HG03159 (cell line): Measurements from ENCODE around the gene SCAF1.

Experiments used
- ATAC-seq: cut with Tn5 transposase; IDR thresholded peaks from one replicate; pipeline ENCODE4 v1.9.1; 2021; ENCODE audit warnings: mild to moderate bottlenecking, moderate library complexity; ENCODE audit not compliant: unreplicated experiment

The SCAF1 gene

DNA sequence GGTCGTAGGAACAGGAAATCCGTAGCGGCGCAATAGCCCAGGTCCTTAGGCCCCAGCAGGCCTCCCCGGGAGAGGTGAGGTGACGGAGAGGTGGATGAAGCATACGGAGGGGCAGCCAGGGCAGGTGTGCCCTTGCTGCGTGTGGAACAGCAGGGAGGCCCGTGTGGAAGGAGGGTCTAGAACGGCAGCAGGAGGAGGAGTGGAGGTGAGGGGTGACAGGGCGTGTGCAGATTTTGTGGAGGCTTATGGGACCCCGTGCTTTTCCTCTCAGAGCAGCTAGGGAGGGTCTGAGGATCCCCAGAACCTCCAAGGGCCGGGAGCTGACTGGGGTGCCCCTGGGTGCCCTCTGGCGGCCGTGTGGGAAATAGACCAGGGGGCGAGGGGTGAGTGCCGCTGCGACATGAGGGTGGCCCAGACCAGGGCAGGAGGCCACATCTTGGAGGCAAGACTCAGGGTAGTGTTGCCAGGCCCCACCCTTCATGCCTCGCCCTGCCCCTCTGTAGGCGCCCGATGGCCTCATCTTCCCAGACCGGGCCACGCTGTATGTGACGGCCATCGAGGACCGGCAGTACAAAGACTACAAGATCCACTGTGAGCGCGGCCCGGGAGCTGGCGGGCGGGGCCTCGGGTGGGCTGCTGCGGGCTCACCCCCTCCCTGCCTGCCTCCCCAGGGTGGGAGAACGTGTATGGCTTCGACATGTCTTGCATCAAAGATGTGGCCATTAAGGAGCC lies 42.4 kb downstream of the SCAF1 start:
- no peak for ATAC-seq

DNA sequence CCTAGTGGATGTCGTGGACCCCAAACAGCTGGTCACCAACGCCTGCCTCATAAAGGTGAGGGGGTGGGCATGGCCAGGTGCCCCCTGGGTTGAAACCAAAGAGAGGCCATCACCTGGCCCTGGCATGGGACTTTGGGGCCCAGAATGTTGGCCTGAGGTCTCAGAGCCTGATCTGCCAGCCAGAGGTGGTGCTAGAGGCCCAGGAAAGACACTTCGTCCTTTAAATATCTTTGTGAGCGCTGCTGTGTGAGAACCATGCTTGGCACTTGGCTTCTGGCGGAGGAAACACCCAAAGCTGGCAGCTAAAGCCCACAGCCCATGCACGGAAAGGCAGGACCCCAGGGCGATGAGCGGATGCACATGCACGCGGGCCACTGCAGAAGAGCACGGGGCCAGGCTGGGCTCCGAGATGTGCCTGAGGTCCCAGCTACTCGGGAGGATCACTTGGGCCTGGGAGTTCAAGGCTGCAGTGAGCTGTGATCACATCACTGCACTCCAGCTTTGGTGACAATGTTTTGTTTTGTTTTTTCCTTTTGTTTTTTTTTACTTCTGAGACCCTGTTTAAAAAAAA lies 43.1 kb downstream of the SCAF1 start:
- no peak for ATAC-seq

DNA sequence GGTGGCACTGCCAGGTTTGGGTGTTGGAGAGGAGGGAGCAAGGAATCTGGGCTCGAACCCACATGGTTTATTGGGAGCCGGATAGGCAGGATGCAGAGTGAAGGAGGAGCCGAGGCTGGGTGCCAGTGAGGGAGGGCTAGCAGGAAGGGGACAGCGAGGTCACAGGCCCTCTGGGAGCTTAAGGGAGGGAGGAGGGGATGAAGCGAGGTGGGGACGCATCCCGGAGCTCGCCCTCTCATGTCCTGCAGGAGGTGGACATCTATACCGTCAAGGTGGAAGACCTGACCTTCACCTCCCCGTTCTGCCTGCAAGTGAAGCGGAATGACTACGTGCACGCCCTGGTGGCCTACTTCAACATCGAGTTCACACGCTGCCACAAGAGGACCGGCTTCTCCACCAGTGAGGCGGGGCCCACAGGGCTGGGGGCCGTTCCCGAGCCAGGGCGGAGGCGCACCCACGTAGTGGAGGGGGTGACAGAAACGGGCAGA lies 43.9 kb downstream of the SCAF1 start:
- ATAC-seq, result no peak

DNA sequence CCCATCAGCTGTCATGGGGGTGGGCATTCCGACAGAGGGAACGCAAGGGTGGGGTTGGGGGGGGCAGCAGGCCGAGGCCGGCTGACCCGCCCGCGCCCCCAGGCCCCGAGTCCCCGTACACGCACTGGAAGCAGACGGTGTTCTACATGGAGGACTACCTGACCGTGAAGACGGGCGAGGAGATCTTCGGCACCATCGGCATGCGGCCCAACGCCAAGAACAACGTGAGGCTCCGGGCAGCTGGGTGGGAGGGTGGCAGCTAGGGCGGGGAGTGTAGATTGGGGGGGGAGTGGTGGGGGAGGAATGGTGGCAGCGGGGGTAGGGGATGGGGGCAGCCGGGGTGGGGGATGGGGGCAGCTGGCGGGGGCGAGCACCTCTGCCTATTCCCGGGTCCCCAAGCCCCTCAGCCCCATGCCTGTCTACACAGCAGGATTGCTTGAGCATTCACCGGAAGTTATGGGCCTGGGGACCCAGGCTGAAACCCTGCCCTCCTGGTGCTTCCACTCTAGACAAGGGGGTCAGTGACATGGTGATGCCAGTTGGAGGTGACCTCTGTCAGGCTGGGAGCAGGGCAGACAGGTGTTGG lies 44.6 kb downstream of the SCAF1 start:
- no peak for ATAC-seq

DNA sequence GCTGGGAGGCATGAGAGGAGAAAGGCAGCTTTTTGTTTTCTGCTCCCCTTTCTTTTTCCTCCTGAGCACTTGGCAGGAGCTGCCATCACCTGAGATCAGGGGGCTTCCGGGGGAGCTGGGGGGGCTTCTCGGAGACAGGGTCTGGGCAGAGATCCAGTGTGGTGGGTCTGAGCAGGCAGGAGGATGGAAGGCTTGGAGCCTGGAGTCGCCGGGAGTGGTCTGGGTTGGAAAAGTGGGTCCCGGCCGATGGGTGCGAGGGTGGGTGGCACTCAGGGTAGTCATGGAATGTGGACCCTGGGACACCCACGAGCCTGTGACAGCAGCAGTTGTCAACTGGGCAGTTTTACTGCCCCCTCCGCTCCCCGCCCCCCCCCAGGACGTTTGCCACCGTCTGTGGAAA lies 45.1 kb downstream of the SCAF1 start:
- no peak for ATAC-seq

DNA sequence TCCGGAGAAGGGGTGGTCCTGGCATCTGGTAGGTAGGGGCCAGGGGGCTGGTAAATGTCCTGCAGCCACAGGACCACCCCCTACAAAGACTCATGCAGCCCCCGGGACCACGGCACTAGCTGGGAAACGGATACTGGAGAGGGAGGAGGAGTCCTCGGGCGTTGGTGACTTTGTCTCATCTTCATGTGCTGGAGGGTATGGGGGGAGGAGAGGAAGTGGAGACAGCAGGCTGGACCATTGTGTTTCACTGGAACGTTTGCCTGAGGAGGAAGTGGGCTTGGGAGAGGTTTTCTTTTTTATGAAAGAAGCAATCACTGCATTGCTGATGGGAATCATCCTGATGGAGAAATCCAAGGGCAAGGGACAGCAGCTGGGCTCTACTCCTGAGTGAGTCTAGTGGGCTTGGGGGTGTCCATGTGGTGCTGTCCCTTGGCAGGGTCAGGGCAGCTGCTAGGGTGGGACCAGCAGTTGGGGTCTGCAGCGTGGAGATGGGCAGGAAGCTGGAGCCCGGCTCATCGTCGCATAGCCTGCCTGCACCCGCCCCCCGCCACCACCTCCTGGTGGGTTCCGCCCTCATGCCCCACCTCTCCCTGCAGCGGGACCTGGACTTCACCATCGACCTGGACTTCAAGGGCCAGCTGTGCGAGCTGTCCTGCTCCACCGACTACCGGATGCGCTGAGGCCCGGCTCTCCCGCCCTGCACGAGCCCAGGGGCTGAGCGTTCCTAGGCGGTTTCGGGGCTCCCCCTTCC lies 45.7 kb downstream of the SCAF1 start:
- ATAC-seq, result no peak

DNA sequence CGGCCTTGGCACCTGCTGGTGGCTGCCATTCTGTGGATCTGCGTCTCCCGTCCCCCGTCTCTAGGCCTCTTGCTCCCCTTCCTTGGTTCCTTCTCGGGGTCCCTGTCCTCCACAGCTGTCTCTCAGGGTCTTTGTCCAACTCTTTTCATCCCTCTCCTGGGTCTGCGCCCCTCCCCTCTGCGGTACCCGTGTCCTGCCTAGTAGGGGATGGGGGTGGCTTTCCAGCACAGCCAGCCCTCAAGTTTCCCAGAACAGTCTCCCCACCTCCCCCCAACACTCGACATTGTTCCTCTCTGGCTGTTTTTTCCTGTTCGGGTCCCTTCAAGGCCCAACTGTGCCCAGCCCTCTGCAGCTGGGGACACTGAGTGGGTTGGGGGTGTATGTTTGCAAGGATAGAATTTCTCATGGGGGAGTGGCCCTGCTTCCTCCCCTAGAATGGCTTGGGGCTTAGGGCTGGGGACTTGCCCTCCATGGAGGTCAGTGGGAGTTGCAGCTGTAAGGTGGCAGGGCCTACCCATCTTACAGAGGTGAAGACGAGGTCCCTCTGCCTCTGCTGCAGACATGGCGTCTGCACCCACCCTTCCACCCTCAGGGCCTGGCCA lies 46.6 kb downstream of the SCAF1 start:
- ATAC-seq, result no peak

DNA sequence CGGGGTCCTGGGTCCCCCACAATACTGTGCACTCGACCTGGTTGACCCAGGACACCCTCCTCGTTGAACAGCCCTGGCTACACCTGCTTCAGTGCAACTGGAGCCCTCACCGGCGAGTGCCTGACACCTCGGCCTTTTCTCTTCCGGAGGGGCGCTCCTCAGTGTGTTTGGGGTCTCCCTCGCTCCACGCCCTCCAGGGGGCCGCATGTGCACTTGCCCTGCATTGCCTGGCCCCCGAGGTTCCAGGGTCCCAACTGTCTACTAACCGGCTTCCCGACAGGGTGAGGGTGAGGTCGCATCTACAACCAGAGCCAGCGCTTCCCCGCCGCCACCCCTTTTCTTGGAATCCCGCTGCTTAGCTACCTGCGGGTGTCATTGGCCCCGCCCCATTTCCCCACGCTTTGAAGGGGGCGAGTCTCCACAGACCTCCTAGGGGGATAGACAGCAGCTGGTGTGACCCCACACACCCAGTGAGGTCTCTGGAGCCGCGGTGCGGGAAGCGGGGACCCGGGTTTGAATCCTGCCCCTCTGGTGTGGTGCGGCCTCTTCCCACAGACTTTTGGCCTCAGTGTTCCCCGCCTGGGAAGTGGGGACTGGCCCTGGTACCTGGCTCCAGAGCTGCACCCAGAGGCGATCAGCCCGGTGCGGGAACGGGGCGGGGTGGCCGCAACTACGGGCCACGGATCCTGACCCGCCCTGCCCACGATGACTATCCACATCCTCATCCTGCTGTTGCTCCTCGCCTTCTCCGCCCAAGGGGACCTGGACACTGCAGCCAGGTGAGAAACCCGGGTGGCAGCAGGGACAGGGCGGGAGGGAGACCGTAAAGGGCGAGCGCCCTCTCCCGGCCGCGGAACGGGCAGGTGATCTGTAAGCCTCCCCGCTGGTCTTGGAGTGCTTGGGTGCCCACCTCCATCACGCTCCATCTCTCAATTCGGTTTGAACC lies 47.4 kb downstream of the SCAF1 start, which contains the start of gene ADM5:
ADM5 (plus strand) TSS at position 462 of the 946 bp plus-strand sequence; CDS start at position 706, 244 bp downstream.
- no peak for ATAC-seq

DNA sequence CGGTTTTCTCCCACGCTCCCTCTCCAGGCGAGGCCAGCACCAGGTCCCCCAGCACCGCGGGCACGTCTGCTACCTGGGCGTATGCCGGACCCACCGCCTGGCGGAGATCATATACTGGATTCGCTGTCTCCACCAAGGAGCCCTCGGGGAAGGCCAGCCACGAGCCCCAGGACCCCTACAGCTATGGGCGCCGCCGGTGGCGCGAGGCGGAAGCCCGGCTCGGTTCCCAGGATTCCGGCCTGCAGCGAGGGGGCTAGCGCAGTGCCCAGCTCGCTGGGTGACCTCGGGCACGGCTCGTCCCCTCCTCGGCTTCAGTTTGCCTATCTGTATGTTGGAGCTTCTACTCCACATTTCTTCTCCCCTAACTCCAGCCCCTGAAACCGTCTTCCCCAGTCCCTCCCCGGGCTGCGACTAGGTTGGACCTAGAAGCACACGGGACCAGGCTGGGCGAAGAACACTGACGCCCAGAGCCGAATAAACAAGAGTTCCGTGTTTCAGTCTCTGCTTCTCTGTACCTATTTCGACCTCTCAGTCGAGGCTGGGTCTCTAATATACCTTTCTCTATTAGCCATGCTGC lies 48.2 kb downstream of the SCAF1 start:
- ATAC-seq, result no peak

DNA sequence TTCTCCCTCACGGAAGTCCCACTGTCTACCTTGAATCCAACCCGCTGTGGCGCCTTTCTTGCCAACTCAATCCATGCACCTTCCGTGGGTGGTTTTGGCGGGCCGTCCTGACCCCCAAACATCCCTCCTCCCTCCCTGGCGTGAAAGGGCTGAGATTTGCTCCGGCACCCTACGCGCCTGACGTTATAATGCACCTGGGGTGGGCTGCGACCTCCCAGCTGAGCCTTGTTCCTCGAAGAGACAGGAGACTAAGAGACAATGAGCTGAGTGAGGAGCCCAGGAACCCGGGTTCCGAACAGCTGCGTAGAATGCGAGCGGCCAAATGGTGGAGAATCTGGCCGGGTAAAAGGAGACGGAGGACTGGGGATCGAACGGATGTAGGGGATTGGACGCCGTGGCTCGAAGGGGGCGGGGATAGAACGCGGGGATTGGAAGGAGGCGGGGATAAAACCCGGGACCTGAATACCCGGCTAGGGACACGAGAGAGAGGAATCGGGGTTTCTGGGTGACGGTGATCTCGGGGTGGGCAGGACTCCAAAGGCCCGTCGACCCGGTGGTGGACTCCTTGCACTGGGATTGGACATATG lies 48.7 kb downstream of the SCAF1 start, which contains the start of gene CPT1C:
CPT1C (plus strand) TSS at position 461 of the 587 bp plus-strand sequence. CDS start 1,137 bp downstream, outside the sequence.
- no peak for ATAC-seq

DNA sequence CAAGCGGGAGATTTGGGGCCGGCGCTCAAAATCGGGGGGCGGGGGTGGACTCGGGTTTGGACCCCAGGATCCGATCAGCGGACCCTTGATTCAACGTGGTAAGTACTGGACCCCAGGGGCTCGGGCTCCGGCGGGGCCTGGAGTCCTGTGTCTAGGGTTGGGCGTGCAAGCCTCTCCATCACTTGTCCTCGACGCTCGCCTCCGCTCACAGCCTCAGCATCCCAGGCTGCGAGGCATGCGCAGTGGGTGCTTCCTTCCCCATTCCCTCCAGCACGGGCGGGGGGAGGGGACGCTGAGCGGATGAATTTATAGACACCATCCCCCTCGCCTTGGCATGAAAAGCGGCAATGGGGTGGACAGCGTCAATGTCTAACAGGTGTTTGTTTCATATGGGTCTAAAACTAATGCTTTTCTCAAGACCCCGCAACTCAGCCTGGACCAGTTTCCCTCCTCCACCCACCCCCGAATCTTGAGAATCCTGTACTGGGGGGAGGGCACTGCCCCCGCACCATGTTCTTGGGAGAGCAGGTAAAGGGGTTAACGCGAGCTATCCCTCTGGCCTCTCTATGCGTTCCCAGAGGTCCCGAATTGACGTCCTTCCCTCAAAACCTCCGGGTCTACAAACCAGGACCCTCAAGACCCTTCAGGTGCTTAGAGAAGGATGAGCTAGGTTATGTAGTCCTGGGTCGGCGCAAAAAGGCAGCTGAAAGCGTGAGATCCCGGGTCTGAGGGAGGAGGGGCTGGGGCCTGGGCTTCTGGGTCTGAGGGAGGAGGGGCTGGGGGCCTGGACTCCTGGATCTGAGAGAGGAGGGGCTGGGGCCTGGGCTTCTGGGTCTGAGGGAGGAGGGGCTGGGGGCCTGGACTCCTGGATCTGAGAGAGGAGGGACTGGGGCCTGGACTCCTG lies 49.5 kb downstream of the SCAF1 start:
- ATAC-seq, result no peak

DNA sequence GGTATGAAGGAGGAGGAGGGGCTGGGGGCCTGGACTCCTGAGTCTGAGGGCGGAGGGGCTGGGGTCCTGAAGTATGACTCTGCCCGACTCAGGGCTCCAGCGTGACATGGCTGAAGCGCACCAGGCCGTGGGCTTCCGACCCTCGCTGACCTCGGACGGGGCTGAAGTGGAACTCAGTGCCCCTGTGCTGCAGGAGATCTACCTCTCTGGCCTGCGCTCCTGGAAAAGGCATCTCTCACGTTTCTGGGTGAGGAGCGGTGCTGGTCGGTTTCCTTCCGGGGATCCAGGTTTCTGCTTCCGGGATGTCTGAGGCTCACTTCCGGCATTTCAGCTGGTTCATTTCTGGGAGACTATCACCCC lies 50.1 kb downstream of the SCAF1 start:
- ATAC-seq, result no peak

DNA sequence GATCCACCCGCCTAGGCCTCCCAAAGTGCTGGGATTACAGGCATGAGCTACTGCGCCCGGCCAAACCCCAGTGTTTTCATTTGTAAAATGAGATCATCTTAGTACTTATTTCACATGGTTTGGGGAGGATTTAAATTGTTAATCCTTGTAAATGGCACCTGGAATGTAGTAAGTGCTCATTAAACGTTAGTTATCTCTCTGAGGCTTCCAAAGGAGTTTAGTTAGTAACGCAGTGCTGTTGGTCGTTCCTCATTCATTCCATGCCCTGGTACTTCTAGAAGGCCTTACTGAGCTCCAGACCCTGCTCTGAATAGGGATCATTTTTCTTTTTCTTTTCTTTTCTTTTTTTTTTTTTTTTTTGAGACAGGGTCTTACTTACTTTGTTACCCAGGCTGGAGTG lies 54.1 kb downstream of the SCAF1 start:
- no peak for ATAC-seq

DNA sequence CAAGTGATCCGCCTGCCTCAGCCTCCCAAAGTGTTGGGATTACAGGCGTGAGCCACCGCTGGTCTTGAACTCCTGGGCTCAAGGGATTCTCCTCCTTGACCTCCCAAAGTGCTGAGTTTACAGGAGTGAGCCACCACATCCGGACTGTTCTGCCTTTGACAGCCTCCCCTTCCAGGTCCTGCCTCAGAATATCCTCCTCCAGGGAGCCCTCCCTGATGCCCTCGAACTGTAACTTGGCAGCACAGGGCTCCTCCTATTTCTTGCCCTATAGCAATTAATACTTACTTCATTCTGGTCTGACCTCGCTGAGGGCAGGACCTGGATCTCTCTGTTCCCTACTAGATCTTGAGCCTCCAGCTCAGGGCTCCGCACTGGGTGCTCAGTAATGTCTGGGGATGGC lies 54.9 kb downstream of the SCAF1 start:
- ATAC-seq, result no peak

DNA sequence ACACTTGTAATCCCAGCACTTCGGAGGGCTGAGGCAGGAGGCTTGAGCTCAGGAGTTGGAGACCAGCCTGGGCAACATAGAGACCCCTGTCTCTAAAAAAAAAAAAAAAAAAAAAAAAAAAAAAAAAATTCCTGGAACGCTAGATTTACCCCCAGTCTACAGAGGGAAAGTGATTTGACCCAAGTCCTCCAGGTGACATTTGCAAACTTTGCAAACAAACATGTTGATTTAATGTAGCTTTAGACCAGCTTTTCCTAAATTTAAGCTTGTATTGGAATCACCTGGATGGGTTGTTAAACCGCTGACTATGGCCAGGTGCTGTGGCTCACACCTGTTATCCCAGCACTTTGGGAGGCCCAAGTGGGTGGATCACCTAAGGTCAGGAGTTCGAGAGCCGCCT lies 57.4 kb downstream of the SCAF1 start:
- no peak for ATAC-seq

DNA sequence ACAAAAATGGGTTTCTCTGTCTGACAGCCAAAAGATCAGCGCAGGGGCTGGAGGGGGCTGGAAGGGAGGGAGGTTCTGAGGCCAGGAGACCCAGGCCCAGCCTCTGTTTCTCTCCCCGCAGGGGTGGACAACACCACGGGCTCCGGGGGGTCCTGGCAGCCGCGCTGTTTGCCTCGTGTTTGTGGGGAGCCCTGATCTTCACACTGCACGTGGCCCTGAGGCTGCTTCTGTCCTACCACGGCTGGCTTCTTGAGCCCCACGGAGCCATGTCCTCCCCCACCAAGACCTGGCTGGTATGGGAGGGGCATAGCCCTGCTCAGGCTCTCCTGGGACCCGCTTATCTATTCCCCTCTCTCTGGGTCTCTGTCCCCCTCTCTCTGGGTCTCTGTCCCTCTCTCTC lies 58.6 kb downstream of the SCAF1 start:
- ATAC-seq, result no peak

DNA sequence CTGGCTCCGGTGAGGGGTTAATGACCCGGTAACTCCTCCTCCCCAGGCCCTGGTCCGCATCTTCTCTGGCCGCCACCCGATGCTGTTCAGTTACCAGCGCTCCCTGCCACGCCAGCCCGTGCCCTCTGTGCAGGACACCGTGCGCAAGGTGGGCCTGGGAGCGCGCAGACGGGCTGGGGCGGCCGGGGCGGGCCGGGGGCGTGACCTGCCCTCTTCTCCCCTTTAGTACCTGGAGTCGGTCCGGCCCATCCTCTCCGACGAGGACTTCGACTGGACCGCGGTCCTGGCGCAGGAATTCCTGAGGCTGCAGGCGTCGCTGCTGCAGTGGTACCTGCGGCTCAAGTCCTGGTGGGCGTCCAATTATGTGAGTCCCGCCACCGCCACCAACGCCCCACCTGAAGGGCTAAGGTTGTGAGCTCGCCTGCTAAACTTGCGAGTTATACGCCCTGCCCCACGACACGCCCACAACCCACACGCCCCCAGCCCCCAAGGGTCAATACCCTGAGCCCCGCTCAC lies 59.3 kb downstream of the SCAF1 start:
- ATAC-seq, result no peak
